GM18907 (cell line): ENCODE measurements around the gene TTYH3.

ENCODE experiments used
- ATAC-seq: cut with Tn5 transposase; IDR thresholded peaks from one replicate; pipeline ENCODE4 v1.9.1; 2021; ENCODE audit warnings: mild to moderate bottlenecking, moderate library complexity; ENCODE audit not compliant: unreplicated experiment

Gene TTYH3

DNA sequence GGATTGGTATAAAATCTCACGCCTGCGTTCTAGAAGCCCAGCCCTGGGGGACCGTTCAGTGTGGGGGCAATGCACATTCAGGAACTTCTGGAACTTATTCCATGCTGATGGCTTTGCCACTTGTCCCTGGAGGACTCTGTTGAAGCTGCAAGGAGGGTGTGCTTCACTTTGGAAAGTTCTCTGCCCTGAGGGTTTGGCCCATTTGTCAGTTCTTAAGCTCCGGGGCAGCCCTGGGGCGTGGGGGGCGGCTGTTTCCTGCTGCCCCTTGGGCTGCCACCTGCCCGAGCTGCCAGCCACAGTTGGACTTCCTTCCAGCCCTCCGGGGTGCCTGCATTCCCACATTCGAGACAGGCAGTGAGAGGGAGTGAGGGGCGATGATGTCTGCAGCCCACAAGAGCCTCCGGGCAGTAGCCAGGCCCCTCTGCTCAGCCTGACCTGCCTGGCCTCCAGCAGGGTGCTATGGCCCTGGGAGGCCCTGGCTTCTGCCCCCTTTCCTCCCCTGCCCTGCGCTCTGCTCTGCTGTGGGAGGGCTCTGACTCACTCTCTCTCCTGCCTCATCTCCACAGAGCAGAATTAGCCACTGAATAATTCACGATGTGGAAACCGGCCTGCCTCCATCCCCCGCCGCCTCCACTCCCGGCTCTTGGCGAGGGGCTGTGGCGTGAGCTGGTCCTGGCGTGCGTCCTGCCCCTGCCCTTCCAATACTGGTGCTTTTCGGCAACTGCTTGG is 1.9 kb downstream of the TTYH3 start:
- no peak for ATAC-seq

DNA sequence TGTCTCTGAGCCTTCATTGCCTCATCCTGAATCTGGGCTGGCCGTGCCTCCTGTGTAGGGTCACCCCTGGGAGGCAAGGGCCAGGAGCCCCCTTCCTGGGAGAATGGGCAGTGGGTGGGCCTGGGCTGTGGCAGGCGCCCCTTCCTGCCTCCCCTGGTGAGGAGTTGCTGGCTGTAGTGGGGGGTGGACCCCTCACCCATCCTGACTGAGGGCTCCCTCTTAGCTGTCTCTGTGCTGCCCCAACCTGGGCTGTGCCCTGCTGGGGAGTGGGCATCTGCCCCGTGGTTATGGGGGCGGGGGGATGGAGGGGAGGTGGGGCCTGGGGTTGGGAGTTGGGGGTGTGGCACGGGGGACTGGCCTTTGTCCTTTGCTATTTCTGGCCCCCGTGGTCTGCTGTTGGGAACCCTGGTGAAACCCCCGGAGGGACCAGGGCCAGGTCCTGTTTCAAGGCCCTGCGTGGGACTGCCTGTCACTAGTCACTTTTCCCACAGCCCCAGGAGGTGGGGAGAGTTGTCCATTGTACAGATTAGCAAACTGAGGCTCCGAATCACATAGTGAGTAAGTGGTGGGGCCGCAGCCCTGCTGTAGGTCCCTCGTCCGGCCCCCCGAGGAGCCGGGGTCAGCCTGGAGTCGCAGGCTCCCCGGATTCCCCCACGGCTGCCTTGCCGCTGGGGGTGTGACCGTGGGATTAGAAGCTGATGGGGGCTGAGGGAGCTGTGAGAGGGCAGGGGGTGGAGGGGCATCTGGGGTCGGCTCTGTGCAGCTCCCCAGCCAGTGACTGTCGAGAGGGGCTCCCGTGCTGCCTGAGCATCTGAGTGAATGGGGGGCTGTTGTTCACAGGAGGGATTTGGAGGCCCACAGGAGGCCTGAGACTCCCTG is 2.7 kb downstream of the TTYH3 start:
- no peak for ATAC-seq

DNA sequence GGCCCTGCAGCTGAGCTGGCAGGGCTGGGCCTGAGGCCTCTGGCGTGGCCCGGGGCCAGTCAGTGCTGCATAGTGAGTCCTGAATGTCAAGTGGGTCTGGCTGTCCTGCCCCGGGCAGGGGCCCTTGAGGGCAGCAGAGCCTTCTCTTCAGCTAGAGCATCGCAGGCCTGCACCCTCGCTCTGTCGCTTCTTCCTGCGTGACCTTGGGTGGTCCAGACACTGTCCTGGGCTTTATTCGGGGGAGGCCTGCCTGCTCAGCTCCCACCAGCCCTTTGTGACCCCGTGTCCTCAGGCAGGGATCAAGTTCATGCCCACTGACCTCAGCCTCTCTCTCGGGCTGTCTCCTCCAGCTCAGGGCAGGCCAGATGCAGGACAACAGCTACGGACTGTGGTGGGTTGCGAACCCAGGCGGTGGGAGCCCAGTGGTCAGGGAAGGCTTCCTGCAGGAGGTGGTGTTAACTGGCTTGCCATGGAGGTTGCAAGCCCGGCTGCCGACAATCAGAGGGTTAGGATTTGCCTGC is 3.4 kb downstream of the TTYH3 start:
- ATAC-seq: no peak

DNA sequence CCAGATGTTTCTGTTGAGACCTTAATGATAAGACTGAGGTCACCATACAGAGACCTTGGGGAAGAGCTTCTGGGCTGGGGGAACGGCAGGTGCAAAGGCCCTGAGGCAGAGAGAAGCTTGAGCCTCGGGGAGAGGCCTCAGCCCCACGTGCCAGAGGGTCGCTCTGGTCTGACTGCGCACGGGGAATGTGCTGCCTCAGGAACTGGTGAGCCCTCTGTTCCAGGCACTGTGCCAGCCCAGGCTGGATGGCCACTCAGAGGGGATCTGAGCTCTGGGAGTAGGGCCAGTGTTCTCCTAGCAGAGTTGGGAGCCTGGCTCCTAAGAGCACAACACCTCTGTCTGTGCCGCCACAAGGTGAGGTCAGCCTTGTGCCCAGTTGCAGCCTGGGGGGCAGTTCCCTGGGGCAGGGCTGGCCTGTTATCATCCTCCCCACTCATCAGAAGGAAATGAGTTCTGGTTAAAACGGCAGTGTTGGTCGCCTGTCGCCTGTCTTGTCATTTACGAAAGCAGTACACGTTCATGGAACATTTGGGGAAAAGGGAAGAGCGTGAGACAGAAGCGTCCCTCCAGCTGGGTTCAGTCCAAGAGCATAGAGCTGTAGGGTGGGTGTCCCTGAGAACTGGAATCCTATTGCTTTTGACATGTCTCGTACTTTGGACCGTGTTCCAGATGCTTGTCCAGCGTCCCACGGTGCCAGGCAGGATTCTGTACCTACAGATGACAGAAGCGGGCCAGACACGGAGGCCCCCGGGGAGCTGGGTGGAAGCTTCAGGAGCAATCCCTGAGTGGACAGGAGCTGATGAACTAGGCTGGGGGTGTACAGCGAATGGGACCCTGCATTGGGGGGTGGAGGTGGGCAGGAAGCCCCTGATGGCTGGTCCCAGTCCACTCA is 4.3 kb downstream of the TTYH3 start:
- ATAC-seq: no peak

DNA sequence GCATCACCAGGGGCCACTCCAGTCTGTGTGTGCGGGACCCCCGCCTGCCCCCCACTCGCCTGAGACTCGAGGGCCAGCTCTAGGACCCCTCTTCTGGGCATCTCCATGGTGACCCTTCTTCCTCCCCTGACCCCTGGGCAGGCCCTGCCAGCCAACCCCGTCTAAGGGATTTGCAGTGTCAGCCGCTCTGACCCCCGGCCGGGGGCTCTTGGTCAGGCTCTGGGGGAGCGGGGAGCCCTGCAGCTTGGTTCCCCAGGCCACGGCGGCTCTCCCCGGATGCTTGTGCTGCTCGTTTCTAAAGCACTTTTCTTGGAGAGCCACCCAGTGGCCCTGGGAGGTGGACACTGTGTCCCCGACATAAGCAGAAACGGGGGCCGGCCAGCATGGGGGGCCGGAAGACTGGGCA is 5.3 kb downstream of the TTYH3 start:
- ATAC-seq: no peak

DNA sequence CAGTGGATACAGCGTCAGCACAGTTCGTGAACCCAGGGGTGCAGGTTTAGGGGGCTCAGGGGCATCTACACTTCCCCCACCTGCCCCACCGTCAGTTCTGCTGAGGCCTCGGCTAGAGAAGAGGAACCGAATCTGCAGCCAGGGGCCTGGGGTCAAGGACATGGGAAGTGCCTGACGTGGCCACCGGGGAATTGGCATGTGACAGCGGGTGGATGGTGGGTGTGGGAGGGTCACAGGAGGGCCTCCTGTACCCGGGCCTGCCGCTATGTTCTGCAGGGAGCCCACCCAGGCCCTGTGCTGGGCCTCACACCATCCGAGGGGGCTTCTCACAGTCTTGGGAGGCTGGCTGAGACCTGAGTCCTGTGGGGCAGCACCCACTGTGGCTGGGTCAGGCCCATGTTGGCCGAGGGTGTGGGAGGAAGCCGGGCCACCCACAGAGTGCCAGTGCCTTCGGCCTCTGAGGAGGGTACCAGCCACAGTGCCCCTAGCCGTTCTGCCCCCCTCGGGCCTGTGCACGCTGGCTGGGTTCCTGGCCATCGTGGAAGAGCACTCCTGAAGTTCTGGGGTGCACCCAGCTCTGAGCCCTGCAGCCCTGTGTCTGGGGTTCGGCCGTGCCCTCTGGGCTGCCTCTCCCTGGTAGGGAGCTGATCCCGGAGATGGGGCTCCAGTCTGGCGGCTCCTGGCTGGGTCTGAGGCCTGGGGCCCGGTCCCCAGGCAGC is 5.9 kb downstream of the TTYH3 start:
- no peak for ATAC-seq

DNA sequence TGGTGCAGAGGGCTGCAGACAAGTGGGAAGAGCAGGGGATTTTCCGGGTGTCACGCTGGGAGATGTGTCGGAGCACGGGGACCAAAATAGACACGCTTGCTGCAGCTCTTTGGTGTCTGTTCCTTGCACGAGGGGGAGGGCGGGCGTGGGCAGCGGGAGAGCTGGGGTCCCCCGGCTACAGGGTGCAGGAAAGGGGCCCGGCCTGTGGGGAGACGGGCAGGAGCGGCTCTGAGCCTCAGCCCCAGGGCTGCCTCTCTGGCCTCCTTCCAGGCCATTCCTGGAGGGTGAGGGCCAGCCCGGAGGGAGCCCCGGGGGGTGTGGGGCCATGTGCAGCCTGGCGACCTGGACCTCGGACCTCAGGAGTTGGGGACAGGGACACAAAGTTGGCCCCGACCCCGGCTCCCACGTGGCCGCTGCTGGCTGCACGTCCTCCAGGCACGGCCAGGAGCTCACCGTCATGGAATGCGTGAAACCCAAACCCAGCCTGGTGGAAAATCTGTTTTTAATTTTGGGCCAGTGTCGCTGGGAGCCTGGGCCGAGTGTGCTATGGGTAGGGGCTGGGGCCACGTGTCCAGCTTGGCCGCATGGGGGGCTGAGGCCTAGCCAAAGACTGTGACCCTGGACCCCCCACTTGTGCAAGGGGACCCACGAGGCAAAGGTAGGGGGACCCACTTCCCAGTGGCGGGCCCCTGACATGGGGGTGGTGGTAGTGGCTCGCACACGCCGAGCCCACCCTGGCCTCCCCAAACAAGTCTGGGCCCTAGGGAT is 6.6 kb downstream of the TTYH3 start:
- no peak for ATAC-seq

DNA sequence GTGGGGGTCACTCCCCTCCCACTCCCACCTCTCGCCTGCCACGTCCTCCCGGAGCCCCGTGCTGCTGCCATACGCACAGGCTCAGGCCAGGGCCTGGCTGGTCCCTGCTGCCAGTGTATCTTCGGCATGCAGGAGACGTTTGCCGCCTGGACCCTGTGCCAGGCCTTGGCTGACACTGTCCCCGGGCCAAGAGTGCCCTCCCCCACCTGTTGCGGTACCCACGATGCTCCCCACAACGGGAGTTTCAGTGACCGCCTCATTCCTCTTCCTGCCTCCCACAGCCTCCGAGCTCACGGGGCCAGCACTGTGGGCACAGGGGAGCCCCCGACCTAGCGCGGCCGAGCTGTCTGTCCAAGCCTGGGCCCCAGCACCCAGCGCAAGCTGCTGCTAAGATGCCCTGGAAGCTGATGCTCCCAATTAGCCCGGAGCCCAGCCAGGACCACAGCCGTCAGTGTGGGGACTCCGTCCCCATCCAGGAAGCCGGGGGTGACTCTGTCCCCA is 7.4 kb downstream of the TTYH3 start:
- no peak for ATAC-seq

DNA sequence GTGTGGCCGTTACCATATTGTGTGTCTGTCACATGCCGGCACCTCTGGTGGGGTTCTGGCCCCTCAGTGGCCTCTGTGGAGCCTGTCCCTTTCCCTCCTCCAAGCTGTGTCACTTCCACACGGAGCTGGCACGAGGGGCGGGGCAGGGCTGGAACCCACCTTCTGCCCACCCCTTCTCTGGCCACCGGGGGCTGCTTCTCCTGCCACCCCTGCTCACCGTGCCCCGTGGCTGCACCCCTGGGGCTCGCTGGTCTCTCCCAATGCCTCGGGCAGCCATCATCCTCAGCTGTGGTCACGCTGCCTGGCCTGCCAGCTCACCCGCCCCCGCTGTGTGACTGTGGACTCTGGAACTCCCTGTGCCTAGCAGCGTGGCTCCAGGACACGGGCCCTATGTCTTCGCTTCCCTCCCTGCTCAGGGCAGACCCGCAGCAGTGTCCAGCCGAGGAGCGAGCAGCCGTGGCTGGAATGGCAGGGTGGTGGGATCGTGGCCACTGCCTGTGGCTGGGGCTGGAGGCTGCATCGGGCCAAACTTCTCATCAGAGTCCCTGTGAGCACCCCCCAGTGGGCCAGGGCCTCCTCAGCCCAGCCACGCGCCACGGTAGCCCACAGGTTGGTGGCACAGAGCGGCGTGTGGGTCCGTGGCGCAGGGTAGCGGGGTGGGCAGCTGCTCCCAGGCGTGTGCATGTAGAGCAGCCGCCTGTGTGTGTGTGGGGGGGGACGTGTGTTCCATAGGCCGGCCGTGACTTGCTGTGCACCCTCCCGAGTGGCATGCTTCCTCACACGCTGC is 8.1 kb downstream of the TTYH3 start:
- no peak for ATAC-seq

DNA sequence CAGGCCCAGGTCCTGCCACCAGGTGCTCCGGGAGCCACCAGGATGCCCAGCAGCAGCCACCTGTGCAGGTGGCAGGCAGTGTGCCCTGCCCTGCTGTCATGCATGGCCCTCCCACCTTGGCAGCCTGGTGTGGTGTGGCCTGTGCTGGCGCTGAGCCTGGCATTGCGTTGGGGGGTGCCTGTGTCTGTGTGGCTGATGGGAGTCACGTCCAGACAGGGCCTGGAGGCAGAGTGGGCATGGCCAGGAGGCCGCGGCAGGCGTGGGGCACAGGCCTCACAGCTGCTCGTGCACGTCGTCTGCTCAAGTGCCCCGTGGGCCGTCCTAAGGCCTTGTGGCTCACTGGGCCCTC is 8.7 kb downstream of the TTYH3 start:
- no peak for ATAC-seq

DNA sequence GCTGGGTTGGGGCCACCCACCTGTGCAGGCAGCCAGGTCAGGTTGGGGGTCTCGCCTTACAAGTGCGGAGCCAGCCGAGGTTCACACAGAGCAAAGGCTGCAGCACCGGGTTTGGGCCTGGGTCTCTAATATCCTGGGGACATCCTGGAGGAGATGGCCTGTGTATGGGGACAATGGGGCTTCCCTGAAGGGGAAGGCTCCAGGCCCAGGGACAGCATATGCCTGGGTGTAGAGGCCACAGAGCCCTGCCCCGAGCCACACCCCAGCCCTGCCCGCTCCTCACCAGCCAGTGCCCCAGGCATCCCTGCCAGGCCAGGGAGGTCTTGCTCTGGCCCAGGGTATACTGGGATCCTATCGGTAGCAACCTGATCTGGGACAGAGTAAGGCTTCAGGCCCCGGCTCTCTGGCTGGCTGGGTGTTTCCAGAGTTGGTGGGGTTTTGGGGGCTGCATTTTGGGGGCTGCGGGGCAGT is 9.1 kb downstream of the TTYH3 start:
- no peak for ATAC-seq

DNA sequence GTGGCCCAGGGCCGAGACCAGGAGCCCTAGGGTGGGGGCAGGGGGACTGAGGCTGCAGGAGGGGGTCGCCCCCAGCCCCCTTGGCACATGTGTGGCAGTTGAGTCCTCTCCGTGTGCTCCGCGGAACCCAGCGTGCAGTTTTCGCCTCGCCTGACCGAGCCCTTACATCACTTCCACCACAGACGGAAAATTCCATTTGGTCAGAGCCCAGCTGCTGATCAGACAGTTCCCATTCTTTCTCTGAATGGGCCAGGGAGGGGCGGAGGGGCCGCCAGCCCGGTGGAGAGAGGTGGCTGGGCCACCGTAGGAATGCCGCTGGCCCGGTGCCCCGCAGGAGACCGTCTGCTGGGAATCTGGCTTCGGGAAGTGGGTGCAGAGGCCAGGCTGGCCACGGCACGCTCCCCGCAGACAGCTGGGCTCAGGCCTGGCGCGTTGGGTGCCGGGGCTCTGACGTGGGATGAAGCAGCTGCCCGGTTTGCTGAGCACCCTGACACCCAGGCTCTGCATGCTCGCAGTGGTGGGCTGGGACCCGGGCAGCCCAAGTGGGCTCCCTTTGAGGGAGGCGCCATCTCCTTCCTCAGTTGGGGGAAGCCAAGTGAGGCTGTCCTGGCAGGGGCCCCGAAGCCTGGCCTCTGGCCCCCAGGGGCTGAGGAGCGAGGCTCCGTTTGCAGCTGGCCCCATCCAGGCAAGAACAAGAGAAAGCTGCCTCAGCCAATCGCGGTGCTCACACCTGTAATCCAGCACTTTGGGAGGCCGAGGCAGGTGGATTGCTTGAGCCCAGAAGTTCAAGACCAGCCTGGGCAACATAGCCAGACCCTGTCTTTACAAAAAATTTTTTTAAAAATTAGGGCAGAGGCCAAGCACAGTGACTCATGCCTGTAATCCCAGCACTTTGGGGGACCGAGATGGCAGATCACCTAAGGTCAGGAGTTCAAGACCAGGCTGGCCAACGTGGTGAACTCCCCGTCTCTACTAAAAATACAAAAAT is 9.9 kb downstream of the TTYH3 start:
- ATAC-seq: peak; percentile 50

DNA sequence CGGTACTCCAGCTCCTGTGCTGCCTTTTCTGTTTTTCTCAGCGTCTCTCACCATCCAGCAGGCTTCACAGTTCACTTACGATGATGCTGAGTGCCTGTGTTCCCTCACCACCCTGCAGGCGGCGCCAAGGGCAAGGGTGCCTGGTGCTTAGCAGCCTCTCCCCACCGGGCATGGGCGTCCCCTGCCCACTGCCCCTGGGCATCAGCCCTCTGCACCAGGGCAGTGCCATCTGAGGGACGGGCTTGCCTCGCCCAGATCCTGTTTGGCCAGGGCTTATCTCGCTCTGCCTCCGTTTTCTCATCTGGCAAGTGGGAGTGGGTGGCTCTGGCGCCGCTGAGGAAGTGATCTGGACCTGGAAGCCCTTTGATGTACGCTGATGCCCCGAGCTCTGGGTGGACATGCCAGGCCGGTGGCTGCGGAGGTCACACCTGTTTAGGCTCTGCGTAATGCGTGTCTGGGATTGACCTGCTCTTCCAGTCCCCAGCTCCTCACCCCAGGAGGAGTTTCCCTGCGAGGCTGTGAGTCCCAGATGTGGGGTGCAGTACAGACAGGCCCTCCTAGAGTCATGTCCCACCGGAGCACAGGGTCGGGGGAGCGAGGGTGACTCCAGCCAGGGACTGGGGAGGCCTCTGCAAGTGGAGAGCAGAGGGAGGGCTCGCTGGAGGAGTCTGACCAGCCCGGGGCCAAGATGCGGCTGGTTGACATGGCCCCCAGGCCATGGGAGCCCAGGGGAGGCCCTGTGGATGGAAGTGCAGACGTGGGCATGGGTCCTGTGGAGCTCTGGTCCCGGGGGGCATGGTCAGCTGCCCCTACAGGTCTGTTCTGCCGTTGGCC is 11.8 kb downstream of the TTYH3 start:
- ATAC-seq: no peak

DNA sequence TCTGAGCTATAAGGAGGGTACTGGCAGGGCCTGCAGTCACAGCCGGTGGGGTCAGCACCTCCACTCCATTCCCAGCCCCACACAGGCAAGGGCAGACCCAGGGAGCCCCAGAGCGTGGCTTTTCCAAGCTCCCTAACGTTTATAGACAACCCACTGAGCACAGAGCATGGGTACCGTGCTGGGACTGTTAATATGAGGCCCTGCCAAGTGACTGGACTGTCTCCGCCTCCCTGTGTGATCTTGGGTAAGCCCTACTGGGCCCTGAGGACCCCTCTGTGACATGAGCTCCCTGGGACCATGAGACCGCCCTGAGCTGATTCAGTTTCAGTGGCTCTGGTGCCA is 12.4 kb downstream of the TTYH3 start:
- no peak for ATAC-seq

DNA sequence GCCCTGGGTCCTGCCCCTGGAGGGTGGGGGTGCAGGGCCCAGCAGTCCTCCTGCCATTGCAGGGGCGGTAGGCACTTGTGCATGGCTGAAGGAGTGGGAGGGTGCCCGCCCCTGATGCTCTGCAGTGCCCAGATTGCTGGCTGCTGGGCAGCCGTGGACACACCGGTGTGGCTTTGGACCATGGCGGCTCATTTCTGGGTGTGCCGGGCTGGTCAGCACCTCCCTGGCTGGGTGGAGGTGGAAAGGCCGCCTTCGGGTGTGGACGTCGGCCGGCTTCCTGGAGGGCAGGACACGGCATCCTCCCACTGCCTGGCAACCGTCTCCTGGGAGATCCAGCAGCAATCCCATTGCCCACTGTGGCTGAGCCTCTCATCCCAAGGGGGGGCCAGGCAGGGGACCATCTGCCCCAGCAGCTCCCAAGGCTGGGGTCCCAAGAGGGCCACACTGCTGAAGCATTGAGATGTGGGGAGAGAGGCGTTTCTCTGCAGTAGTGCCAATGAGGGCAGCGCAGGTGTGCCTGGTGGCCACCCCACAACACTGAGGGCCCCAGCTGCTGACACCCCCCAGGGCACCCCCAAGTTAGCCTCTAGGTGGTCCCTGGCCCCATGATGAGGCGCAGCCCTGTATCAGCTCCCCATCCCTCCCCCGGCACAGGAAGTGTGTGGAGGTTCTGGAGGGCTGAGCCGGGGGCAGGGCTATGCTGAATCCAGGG is 12.9 kb downstream of the TTYH3 start:
- ATAC-seq: peak; percentile 37

DNA sequence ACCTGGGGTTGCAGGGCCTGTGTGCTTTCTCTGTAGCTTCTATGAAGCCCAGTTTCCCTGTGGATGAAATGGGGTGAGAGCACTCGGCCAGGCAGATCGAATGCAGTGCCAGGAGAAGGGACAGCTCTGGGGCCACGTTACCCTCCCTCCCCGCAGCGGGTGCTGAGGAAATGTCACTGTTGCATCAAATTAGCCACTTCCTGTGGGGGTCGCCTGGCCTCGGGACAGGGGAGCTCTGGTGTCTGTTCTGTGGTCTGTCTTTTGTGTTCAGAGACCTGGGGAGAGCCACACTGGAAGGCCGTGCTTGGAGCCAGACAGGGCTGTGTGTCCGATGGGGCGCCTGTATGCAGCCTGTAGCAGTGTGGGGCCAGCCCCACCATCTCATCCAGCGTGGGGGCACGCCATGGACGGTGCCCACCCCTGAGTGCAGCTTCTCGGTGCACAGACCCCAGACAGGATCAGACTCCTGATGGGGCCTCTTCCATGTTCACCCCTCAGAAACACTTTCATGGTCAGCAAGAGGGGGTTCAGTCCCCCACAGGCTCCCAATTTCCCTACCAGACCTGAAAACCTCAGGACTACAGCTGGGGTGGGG is 13.6 kb downstream of the TTYH3 start:
- ATAC-seq: peak; percentile 51
